Right atrium auricular region (tissue), 2 donors: ENCODE data around the gene PDXDC1. TPM values are rescaled to one million over a fixed set of nuclear protein-coding genes. Genes with fewer than 3 reads are reported as not detected.
"Not testable (repeated sequence)": the region's sequence is repeated elsewhere in the genome, so short reads cannot be mapped to it uniquely, and the experiment has no call there.

Source experiments
- DNase-seq: peaks from one replicate; pipeline ENCODE4 v3.0.0-alpha.2; 2019; ENCODE audit warnings: low spot score
- H3K27ac ChIP-seq, 2 donors: fragments of 200-600 bp; sonication (generic); 1 replicate in 1 of 2; 2 replicates in 1 of 2; pipeline ENCODE4 v1.5.1; 2016 to 2019
- H3K27me3 ChIP-seq, 2 donors: fragments of 200-600 bp; sonication (generic); one replicate each; pipeline versions ENCODE4 v1.5.1 to v1.6.0; 2017 to 2019
- H3K36me3 ChIP-seq: fragments of 200-600 bp; sonication (generic); one replicate; pipeline ENCODE4 v1.5.1; 2016
- H3K4me1 ChIP-seq, 2 donors: fragments of 200-600 bp; sonication (generic); one replicate each; pipeline versions ENCODE4 v1.5.1 to v1.6.0; 2017 to 2019
- H3K4me3 ChIP-seq, 2 donors: fragments of 200-600 bp; sonication (generic); 1 replicate in 1 of 2; 2 replicates in 1 of 2; pipeline ENCODE4 v1.5.1; 2017 to 2019; ENCODE audit warnings: mild to moderate bottlenecking in 1 of 2, moderate library complexity in 1 of 2
- H3K9me3 ChIP-seq, 2 donors: fragments of 200-600 bp; sonication (generic); one replicate each; pipeline ENCODE4 v1.5.1; 2019
- CTCF ChIP-seq, 2 donors: fragments of 200-600 bp; sonication (generic); IDR thresholded peaks; one replicate each; pipeline ENCODE4 v1.5.1; 2019; ENCODE audit warnings: antibody characterized with exemption in 2 of 2
- total RNA-seq, 2 donors: library from RNA; depleted of rRNA; stranded (reverse); fragments of >200 nt; gene quantifications; one replicate each; pipeline ENCODE4 v1.1.0, GENCODE V29; 2016

The PDXDC1 gene
- total RNA-seq, 2 donors from 2014 or later: 50.4 to 60.8 TPM

- Histone ChIP-seq H3K4me3 (no peak overlapping the region), H3K9me3 (peaks cover 0 to 3% of the 10 kb centered on the region in 2 donors), H3K4me1 (no peaks in the 10 kb centered on the region), H3K36me3 (no peaks in the 10 kb centered on the region), H3K27me3 (no peaks in the 10 kb centered on the region), H3K27ac (no peak overlapping the region)
- no peak for DNase-seq
- no peak for TF ChIP-seq CTCF (IDR thresholded peaks at IDR 0.05)
Observed at GRCh38 chr16:14963281-14964173, 11.3 kb upstream of the PDXDC1 start.

- Histone ChIP-seq H3K9me3 (peaks cover 0 to 3% of the 10 kb centered on the region in 2 donors), H3K36me3 (no peaks in the 10 kb centered on the region), H3K27ac (no peak overlapping the region), H3K27me3 (no peaks in the 10 kb centered on the region), H3K4me1 (no peaks in the 10 kb centered on the region), H3K4me3 (no peak overlapping the region)
- DNase-seq: no peak
- no peak for TF ChIP-seq CTCF (IDR thresholded peaks at IDR 0.05)
Observed at GRCh38 chr16:14965328-14965727, 9.5 kb upstream of the PDXDC1 start.

GRCh38 chr16:14969795-14970194, 5.0 kb upstream of the PDXDC1 start:
- H3K36me3 ChIP-seq, H3K4me3 ChIP-seq, H3K9me3 ChIP-seq, H3K27me3 ChIP-seq, H3K4me1 ChIP-seq, H3K27ac ChIP-seq: not testable (repeated sequence)
- DNase-seq: peak; percentile 34

GRCh38 chr16:14971621-14972228, 3.1 kb upstream of the PDXDC1 start:
- H3K9me3 ChIP-seq, DNase-seq, H3K27me3 ChIP-seq: not testable (repeated sequence)

GRCh38 chr16:14973785-14974322, 972 bp upstream of the PDXDC1 start:
- H3K27me3 ChIP-seq, H3K36me3 ChIP-seq, DNase-seq, H3K9me3 ChIP-seq, H3K4me1 ChIP-seq: not testable (repeated sequence)
- Histone ChIP-seq H3K4me3 (peak overlapping the region in 1 of 2 donors; percentile 87), H3K27ac (peak overlapping the region in 1 of 2 donors; percentile 95)

More at GRCh38 chr16:14971621-14972228, 3.1 kb upstream of the PDXDC1 start:
- H3K4me3 ChIP-seq, H3K36me3 ChIP-seq, H3K4me1 ChIP-seq, H3K27ac ChIP-seq: not testable (repeated sequence)

- H3K4me1 ChIP-seq, H3K27me3 ChIP-seq, DNase-seq, H3K9me3 ChIP-seq, H3K36me3 ChIP-seq: not testable (repeated sequence)
- peak overlapping the region; percentile 83 to 87 for H3K4me3 ChIP-seq
- peak overlapping the region; percentile 94 to 95 for H3K27ac ChIP-seq
Observed at GRCh38 chr16:14974331-14974655, 533 bp upstream of the PDXDC1 start.

- Histone ChIP-seq H3K4me3 (peak overlapping the region; percentile 83 to 87), H3K27ac (peak overlapping the region; percentile 94 to 95)
- H3K36me3 ChIP-seq, H3K4me1 ChIP-seq, DNase-seq, H3K27me3 ChIP-seq, H3K9me3 ChIP-seq: not testable (repeated sequence)
Observed at GRCh38 chr16:14975418-14976194, 780 bp downstream of the PDXDC1 start.

GRCh38 chr16:14976971-14977736, 2.3 kb downstream of the PDXDC1 start:
- not testable (repeated sequence) for H3K4me1 ChIP-seq

GRCh38 chr16:14978281-14978680, 3.5 kb downstream of the PDXDC1 start:
- not testable (repeated sequence) for H3K36me3 ChIP-seq, H3K27me3 ChIP-seq, DNase-seq, H3K4me1 ChIP-seq, H3K9me3 ChIP-seq, H3K27ac ChIP-seq, H3K4me3 ChIP-seq

More at GRCh38 chr16:14976971-14977736, 2.3 kb downstream of the PDXDC1 start:
- H3K27me3 ChIP-seq, H3K27ac ChIP-seq, H3K36me3 ChIP-seq, DNase-seq, H3K9me3 ChIP-seq, H3K4me3 ChIP-seq: not testable (repeated sequence)

- H3K4me1 ChIP-seq, H3K27me3 ChIP-seq, H3K27ac ChIP-seq, H3K36me3 ChIP-seq, H3K9me3 ChIP-seq, DNase-seq, H3K4me3 ChIP-seq: not testable (repeated sequence)
Observed at GRCh38 chr16:14978908-14979307, 4.1 kb downstream of the PDXDC1 start.

GRCh38 chr16:14981234-14981633, 6.4 kb downstream of the PDXDC1 start:
- DNase-seq: not testable (repeated sequence)

More at GRCh38 chr16:14981234-14981633, 6.4 kb downstream of the PDXDC1 start:
- H3K27ac ChIP-seq, H3K36me3 ChIP-seq, H3K27me3 ChIP-seq, H3K4me3 ChIP-seq, H3K4me1 ChIP-seq, H3K9me3 ChIP-seq: not testable (repeated sequence)
